Kidney (tissue), 14 donors: ENCODE data around the gene PSME4. TPM values are rescaled to one million over a fixed set of nuclear protein-coding genes. Genes with fewer than 3 reads are reported as not detected.
"Not testable (repeated sequence)": the region's sequence is repeated elsewhere in the genome, so short reads cannot be mapped to it uniquely, and the experiment has no call there.

Experiments
- DNase-seq, 5 donors: peaks; one replicate each; pipeline ENCODE4 v3.0.0-alpha.2; 2013 to 2020
- FAIRE-seq: peaks from 2 replicates; lab custom pipeline; 2012; peaks lifted over from hg19 to GRCh38; lab: Jason Lieb, UNC
- H3K27ac ChIP-seq, 2 donors: one replicate each; pipeline ENCODE4 v1.7.0; 2013; ENCODE audit warnings: low read depth in 2 of 2, low read length in 2 of 2, inconsistent platforms in 1 of 2
- H3K27me3 ChIP-seq: one replicate; pipeline ENCODE4 v1.7.1; 2013; ENCODE audit warnings: low read length, inconsistent platforms; ENCODE audit not compliant: control insufficient read depth, insufficient read depth
- H3K36me3 ChIP-seq, 3 donors: one replicate each; pipeline versions ENCODE4 v1.7.0 to v1.7.1; 2013; ENCODE audit warnings: low read length in 3 of 3, control low read depth in 1 of 3, inconsistent platforms in 1 of 3; ENCODE audit not compliant: insufficient read depth in 3 of 3, control insufficient read depth in 2 of 3
- H3K4me1 ChIP-seq, 3 donors: one replicate each; pipeline versions ENCODE4 v1.7.0 to v1.7.1; 2013; ENCODE audit warnings: low read length in 3 of 3, inconsistent platforms in 1 of 3, low read depth in 1 of 3; ENCODE audit not compliant: control insufficient read depth in 2 of 3, insufficient read depth in 2 of 3
- H3K4me3 ChIP-seq, 3 donors: one replicate each; pipeline versions ENCODE4 v1.7.0 to v1.8.1; 2013; ENCODE audit warnings: low read length in 3 of 3, control low read depth in 1 of 3, inconsistent platforms in 1 of 3
- H3K9ac ChIP-seq, 3 donors: one replicate each; pipeline versions ENCODE4 v1.7.0 to v1.7.1; 2013; ENCODE audit warnings: low read length in 3 of 3, control low read depth in 1 of 3, inconsistent platforms in 1 of 3
- H3K9me3 ChIP-seq, 3 donors: one replicate each; pipeline versions ENCODE4 v1.7.0 to v1.7.1; 2013; ENCODE audit warnings: low read length in 3 of 3, control low read depth in 1 of 3, inconsistent platforms in 1 of 3; ENCODE audit not compliant: control insufficient read depth in 2 of 3, insufficient read depth in 1 of 3
- intact Hi-C: fragments of 100-400 bp; cut with DNase I; formaldehyde crosslinking; loops from one replicate; pipeline ENCODE4 v1.11.1; 2022
- polyA plus RNA-seq: library from polyadenylated mRNA; stranded (reverse); fragments of 350-450 nt; fragmentation: Illumina TruSeq; extraction: RNeasy Lipid Tissue Mini Kit (QIAGEN cat#74804); gene quantifications from one replicate; pipeline ENCODE4 v1.2.3, GENCODE V29; 2014; ENCODE audit warnings: low read depth, low replicate concordance; ENCODE audit not compliant: insufficient read depth
- total RNA-seq: library from RNA; stranded (reverse); fragmentation: NEBNext Ultra II Directional; extraction: Animal tissue kit (Norgen Biotek cat#: 25700); gene quantifications from one replicate; pipeline ENCODE4 v1.2.1, GENCODE V29; 2021
- TF ChIP-seq, protein P1 (sequence below): IDR thresholded peaks from 3 replicates; pipeline ENCODE4 v1.5.1; 2012; ENCODE audit warnings: mild to moderate bottlenecking, moderate library complexity, borderline replicate concordance; ENCODE audit not compliant: insufficient read depth; ENCODE audit errors: extremely low read depth
- donor health status: control.
- donor health status: control.
- donor health status: control.
- donor health status: control.
- donor health status: control.
- donor health status: DM: yes; HTN: yes; CAD: no.
- donor health status: Normal renal cell carcinoma (clear cell type).

Gene PSME4
- total and polyA plus RNA-seq, 2 donors from 2014 or later, result 23.4 to 41.7 TPM

DNA sequence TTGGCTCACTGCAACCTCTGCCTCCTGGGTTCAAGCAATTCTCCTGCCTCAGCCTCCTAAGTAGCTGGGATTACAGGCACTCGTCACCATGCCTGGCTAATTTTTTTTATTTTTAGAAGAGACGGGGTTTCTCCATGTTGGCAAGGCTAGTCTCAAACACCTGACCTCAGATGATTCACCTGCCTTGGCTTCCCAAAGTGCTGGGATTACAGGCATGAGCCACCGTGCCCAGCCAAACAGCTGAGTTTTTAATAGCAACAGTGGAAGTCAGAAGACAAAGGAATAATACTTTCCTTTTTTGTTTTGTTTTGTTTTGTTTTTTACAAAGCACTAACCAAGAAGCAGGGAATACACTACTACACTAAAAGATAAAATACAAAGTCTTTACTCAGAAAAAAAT lies 127.9 kb downstream of the PSME4 start:
- FAIRE-seq, result no peak
- H3K4me1 ChIP-seq, result no peaks in the 10 kb centered on the region
- intact Hi-C loops, result no loop called here

DNA sequence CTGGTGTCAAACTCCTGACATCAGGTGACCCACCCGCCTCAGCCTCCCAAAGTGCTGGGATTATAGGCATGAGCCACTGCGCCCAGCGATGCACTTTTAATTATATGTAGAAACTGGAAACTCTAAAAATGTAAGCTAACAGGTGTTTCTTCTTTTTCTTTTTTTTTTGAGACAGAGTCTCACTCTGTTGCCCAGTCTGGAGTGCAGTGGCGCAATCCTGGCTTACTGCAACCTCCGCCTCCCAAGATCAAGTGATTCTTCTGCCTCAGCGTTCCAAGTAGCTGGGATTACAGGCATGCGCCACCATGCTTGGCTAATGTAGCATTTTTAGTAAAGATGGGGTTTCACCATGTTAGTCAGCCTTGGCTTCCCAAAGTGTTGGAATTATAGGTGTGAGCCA lies 129.1 kb downstream of the PSME4 start:
- H3K27ac ChIP-seq, H3K4me3 ChIP-seq, H3K27me3 ChIP-seq, DNase-seq, H3K9me3 ChIP-seq, H3K36me3 ChIP-seq, H3K4me1 ChIP-seq, H3K9ac ChIP-seq, FAIRE-seq, intact Hi-C loops: not testable (repeated sequence)

More for the DNA sequence above, 127.9 kb downstream of the PSME4 start:
- H3K27me3 ChIP-seq, result no peaks in the 10 kb centered on the region
- DNase-seq, result no peak
- H3K9me3 ChIP-seq, result no peaks in the 10 kb centered on the region
- H3K36me3 ChIP-seq, result peaks cover 0 to 1% (median 0%) of the 10 kb centered on the region in 3 donors
- no peak overlapping the region for H3K4me3 ChIP-seq
- TF ChIP-seq, protein P1, sequence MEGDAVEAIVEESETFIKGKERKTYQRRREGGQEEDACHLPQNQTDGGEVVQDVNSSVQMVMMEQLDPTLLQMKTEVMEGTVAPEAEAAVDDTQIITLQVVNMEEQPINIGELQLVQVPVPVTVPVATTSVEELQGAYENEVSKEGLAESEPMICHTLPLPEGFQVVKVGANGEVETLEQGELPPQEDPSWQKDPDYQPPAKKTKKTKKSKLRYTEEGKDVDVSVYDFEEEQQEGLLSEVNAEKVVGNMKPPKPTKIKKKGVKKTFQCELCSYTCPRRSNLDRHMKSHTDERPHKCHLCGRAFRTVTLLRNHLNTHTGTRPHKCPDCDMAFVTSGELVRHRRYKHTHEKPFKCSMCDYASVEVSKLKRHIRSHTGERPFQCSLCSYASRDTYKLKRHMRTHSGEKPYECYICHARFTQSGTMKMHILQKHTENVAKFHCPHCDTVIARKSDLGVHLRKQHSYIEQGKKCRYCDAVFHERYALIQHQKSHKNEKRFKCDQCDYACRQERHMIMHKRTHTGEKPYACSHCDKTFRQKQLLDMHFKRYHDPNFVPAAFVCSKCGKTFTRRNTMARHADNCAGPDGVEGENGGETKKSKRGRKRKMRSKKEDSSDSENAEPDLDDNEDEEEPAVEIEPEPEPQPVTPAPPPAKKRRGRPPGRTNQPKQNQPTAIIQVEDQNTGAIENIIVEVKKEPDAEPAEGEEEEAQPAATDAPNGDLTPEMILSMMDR, result no peak
- H3K27ac ChIP-seq, result no peak overlapping the region
- H3K9ac ChIP-seq, result no peak overlapping the region

DNA sequence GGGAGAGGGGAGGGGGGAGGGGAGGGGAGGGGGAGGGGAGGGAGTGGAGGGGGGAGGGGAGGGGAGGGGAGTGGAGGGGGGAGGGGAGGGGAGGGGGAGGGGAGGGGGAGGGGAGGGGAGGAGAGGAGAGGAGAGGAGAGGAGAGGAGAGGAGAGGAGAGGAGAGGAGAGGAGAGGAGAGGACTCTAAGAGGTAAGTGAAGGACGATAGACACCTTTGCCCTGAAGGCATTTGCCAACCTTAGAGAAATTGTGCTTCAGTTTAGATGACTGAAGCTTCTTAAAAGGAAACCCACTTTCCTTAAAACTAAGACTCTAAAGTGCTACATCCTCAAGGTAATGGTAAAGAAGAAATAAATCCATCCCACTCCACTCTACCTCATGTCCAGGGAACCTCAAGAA lies 130.2 kb downstream of the PSME4 start:
- Histone ChIP-seq H3K27ac (no peak overlapping the region), H3K9ac (no peak overlapping the region), H3K36me3 (no peaks in the 10 kb centered on the region), H3K27me3 (no peaks in the 10 kb centered on the region), H3K4me1 (no peaks in the 10 kb centered on the region), H3K4me3 (no peak overlapping the region), H3K9me3 (no peaks in the 10 kb centered on the region)
- DNase-seq (no peak), FAIRE-seq (no peak)
- TF ChIP-seq, protein P1, result no peak
- intact Hi-C loops, result no loop called here

DNA sequence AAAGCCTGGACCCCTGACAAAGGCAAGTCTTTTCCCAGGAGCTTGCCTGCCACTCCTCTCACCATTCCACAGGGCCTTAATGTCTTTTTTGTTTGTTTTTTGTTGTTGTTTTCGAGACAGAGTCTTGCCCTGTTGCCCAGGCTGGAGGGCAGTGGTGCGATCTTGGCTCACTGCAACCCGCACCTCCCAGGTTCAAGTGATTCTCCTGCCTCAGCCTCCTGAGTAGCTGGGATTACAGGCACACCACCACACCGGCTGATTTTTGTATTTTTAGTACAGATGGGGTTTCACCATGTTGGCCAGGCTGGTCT lies 140.9 kb downstream of the PSME4 start:
- H3K27ac ChIP-seq, H3K36me3 ChIP-seq, H3K9me3 ChIP-seq, H3K9ac ChIP-seq, DNase-seq, H3K27me3 ChIP-seq, H3K4me3 ChIP-seq, H3K4me1 ChIP-seq, intact Hi-C loops, FAIRE-seq: not testable (repeated sequence)
